Hepatic stellate cell (primary cell): Measurements from ENCODE around the gene CALCOCO2.
A peak's percentile ranks its signal among the peaks of the same experiment; 100 is the strongest.

Experiments used
- DNase-seq: peaks from one replicate; pipeline ENCODE4 v3.0.0; 2011; ENCODE audit warnings: low spot score

The CALCOCO2 gene

DNA sequence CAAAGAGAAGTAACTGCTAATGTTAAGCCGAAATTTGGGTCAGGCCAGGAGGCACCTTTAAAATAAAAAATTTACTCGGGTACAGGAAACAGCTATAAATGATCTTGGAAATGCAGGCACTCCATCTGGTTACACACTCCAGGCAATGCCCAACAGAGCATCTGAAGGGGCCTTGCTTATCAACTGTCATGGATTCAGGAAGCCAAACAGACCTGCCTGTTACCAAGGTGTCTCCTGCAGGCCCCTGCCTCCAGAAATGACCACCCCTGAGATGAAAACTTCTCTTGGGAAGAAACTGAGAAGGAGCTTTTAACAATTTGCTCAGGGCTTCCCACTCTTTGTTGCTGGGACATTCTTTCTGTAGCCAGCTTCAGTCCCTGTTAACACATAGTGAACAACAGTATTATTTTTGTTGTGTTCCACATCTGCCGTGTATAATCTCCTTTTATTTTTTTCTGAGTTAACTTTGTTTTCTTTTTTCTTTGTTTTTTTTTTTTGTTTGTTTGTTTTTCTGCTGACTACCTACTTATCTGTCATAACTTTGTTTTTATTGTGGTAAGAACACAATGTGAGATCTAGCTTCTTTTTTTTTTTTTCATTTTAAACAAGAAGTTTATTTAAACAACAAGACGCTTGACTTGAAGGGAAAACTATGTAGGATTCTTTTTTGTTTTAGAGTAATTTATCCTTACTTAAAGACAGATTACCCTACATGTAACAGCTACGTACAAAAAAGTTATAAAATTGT lies 43.0 kb downstream of the CALCOCO2 start:
- no peak for DNase-seq

DNA sequence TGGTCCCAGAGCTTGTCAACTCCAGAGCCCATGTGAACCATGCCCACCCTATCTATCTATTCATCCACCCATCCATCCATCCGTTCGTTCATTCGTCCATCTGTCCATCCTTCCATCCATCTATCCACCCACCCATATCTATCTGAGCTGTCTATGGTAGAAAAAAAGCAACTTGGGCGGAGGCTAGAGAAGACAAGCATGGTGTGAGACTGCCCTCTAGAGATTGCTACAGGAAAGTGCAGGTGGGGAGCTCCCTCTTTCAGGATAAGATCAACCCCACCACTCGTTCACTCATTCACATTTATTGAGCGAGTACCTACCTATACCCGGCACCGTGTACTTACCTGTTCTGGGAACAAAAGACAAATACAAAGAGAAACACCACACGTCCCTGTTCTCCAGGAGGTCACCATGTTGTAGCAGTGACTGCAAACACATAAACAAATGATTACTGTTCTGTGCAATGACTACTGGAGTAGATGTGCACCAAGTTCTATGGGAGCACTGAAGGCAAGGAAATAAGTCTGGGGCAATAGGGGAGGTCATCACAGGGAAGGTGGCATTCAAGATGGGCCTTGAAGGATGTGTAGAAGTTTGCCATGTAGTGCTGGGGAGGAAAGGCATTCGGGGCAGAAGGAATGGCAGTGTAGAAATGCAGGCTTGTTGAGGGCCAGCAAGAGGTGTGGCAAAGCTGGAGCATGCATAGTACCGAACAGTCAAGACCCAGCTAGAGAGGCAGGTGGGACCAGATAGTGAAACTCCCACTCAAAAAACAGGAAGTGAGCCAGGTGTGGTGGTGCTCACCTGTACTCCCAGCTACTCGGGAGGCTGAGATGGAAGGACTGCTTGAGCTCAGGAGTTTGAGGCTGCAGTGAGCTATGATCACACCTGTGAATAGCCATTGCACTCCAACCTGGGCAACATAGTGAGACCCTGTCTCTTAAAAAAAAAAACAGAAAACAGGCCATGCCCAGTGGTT lies 48.4 kb downstream of the CALCOCO2 start:
- DNase-seq = peak; percentile 80

DNA sequence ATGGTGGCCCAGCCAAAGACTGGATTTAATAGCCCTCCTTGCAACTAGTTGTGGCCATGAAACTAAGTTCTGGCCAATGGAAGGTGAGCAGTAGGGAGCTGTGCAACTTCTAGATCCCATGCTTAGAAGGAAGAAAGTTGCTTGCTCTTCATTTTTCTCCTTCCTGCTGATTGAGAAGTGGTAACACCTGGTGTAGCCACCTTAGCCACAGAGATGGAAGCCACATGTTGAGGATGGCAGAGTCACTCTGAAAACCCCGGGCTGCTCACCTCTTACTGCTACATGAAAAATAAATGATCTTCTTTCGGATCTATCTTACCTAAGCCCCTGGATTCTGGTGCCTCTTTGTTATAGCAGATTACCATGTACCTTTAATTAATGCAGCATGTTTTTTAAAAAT lies 51.4 kb downstream of the CALCOCO2 start:
- no peak for DNase-seq

DNA sequence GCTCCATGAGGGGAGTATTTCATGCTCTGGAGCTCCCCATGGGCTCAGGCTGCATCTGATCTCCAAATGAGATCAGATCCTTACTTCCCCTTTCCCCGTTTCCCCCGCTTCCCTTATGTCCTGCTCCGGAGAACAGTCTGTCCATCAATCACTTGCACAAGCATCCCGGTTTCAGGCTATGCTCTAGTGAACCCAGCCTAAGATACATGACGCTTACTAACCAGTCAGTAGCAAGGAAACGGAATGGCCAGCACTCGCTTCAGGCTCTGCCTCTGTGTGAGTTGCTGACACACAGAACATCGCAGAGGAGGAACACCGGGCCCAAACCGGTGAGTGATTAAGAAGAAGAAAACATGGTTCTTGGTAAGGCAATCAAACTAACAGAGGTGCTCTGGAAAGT lies 52.3 kb downstream of the CALCOCO2 start:
- no peak for DNase-seq

DNA sequence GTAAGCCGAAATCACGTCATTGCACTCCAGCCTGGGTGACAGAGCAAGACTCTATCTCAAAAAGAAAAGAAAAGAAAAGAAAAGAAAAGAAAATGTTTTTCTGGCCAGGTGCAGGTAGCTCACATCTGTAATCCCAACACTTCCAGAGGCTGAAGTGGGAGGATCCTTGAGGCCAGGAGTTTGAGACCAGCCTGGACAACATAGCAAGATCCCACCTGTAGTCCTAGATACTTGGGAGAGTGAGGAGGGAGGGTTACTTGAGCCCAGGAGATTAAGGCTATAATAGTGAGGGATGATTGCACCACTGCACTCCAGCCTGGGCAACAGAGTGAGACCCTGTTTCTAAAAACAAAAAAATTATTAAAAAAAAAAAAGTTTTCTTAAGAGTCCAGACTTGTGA lies 59.3 kb downstream of the CALCOCO2 start:
- DNase-seq = no peak

DNA sequence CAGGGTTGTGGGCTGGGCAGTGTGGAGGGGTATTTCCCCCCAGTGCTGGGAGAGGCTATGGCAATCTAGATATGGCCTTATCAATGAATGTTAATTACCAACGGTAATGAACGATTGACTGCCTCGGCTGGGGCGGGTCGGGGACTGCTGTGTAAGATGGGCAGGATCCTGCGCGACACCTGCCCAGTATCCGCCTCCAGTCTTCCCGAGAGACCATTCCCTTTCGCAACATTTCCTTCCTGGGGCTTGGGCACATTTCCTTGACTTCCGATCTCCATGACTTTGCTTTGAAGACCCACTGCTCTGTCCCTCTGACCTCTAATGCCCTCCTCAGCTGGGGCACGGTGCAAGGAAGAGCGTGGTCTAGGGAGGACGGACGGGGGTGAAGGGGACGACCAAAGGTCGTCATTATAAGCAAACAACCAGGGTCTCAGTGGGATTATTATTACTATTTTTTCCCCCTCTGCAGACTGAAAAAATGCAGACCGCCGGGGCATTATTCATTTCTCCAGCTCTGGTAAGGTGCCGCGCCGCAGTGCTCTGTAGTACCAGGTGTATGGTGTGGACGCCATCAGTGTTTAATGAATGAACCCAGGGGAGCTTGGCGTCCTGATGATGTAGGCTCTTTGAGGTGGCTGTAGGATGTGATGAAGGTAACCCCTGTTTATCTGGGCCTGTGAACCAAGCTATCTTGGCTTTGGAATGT lies 62.3 kb downstream of the CALCOCO2 start:
- DNase-seq = no peak

DNA sequence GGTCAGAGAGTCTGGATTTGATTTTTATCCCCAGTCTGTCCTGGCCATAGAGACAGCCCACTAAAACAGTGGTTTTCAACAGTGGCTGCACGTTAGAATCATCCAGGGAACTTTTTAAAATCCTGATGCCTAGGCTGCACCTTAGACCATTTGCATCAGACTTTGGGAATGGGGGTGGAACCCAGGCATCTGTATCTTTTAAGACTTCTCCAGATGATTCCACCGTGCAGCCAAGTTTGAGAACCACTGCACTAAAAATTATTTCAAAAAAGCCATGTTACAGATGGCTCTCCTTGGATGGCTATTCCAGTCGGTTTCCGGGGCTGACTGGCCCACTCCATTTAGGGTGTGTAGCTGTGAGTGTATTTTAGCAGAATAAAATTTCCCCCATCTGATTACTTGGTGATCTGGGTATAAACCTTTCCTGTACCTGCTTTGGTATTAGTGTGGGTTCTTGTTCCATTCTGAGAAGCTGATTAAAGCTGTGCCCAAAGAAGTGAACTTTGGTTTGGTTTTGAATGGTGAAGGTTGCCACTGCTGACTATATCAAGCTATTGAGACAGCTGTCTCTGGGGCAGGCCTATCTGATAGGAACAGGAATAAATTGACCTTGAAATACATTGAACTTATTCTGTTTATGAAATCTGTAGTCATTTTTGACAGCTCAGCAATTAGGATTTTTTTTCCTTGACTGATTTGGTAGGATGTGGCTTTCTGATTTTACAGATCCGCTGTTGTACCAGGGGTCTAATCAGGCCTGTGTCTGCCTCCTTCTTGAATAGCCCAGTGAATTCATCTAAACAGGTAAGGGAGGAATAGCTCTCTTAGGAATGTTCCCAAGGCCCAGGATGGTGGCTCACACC lies 63.0 kb downstream of the CALCOCO2 start:
- no peak for DNase-seq

DNA sequence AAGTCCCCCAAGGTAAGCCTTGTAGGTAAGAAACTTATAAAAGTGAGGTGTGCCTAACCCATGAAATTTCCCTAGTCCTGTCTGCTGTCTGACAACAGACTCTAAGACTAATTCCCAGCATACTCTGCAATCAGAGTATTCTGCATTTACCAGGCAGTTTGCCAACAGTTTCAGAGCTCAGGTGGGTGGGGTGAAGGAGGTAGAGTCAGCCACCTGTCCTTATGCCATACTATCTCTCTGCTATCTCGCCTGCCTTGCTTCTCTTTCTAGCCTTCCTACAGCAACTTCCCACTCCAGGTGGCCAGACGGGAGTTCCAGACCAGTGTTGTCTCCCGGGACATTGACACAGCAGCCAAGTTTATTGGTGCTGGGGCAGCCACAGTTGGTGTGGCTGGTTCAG lies 64.1 kb downstream of the CALCOCO2 start:
- DNase-seq = no peak

DNA sequence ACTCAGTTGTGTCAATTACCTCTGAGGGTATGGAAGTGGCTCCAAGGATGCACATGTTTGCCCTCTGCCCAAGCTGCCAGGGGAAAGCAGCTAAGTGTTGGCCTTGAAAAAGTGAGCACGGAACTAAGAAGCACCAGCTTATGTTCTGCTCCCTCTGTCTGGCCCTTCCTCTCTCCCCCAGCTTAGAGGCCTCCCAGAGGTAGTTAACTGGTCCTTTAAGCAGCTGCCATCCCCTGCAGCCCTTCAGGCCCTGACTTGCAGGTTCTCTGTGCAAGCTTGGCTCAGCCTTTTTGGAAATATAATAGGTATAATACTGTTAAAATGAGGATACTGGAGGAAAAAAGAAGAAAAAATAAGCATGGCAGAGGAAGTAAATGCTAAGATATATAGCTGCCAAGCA lies 70.4 kb downstream of the CALCOCO2 start:
- no peak for DNase-seq

DNA sequence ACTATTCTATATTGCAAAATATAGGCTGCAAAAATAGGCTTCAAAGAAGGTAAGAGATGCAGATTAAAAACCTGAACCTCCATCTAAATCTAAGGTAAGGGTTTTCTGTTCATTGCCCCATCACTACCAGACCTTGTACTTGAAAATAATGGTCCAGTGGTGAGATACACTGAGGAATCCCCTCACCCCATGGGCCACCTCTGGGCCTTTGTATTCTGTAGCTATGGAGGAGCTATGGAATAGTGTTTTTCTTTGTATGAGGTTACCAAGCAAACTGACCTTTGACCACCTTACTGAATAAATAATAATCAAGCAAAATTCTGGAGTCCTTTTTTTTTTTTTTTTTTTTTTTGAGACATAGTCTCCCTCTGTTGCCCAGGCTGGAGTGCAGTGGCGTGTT lies 72.6 kb downstream of the CALCOCO2 start:
- DNase-seq = no peak

DNA sequence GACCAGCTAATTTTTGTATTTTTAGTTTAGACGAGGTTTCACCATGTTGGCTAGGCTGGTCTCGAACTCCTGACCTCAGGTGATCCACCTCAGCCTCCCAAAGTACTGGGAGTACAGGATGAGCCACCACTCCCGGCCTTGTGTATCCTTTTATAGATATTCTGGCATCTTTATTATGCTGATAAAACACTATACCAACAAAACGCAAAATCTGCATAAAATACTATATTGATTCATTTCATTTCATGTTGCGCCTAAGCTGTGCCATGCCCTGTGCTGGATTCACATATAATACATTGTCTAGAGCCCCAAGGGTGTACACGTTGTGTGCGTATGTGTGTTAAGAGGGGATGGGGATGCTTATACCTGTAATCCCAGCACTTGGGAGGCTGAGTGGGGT lies 73.6 kb downstream of the CALCOCO2 start:
- no peak for DNase-seq

DNA sequence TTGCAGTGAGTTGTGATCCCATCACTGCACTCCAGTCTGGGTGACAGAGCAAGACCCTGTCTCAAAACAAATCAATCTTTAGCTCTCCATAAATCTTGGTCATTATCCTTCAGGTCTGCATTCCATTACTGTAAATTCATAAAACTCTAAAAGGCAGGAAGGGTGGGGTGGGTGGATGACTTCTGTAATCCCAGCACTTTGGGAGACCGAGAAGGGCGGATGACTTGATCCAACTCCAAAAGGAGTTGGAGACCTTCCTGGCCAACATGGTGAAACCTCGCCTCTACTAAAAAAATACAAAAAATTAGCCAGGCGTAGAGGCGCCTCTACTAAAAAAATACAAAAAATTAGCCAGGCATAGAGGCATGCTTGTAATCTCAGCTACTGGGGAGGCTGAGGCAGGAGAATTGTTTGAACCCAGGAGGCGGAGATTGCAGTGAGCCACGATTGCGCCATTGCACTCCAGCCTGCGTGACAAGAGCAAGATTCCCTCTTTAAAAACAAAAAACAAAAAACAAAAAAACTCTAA lies 75.2 kb downstream of the CALCOCO2 start:
- DNase-seq = no peak

DNA sequence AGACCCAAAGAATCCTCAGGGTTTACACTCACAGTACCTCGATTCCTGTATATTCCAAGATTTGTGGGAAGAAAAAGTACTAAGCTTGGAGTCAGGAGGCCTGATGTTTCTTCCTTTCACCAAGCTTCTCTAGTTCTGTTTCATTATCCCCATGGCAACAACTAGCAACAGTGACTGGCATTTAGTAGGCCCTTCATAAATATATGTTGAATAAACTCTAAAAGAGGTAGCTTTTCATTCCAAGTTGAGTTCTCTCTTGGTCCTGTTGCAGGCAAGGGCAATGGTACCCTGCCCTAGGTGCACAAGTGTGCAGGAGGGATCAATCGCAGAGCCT lies 76.8 kb downstream of the CALCOCO2 start:
- peak; percentile 63 for DNase-seq

DNA sequence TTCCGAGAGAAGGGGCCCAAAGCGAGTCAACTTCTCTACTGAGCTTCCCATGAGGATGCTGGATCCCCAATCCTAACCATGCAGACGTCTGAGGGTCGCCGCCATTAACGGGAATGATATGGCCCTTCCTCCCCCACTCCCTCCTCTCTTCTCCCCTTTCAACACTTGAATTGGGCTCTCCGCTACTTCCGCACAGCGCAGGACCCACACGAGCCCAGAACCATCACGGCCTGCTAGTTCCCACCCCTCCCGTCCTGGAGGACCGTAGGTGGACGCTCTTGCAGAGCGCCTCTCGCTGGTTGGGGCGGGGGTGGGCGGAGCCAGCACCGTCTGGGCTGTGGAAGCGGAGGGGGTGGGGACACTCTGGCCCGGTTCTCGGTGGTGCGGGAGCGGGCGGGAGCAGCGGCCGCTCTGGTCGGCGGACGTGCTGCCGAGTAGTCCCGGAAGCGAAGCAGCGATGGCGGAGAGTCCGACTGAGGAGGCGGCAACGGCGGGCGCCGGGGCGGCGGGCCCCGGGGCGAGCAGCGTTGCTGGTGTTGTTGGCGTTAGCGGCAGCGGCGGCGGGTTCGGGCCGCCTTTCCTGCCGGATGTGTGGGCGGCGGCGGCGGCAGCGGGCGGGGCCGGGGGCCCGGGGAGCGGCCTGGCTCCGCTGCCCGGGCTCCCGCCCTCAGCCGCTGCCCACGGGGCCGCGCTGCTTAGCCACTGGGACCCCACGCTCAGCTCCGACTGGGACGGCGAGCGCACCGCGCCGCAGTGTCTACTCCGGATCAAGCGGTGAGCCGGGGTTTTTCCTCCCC lies 77.4 kb downstream of the CALCOCO2 start, which contains the start of gene UBE2Z:
TSS of gene UBE2Z (plus strand) at position 361 of the 797 bp plus-strand sequence. CDS start at position 458, 97 bp downstream.
- DNase-seq = peak; percentile 97

DNA sequence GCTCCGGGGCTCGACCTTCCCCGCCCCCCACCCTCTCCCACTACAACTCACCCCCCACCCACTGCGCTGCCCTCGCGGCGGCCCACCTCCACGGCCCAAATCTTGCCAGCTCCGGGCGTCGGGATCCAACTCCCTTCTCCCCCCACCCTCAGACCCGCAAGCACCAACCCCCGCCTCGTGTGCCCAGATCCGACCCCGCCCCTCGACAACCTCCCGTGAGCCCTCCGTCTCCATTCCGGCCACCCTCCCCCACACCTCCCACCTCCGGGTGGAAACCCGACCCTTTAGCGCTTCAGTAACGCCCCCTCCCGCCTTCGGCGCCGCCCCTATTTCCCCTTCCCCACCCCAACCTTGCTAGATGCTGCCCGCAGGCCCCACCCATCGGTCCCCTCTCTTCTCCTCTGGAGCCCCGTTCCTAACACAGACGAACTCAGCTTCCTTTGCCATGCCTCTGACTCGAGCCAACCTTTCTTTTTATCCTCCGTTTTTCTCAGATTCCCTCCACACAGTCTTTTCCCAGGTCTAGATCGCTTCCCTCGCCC lies 78.1 kb downstream of the CALCOCO2 start:
- peak; percentile 75 for DNase-seq

DNA sequence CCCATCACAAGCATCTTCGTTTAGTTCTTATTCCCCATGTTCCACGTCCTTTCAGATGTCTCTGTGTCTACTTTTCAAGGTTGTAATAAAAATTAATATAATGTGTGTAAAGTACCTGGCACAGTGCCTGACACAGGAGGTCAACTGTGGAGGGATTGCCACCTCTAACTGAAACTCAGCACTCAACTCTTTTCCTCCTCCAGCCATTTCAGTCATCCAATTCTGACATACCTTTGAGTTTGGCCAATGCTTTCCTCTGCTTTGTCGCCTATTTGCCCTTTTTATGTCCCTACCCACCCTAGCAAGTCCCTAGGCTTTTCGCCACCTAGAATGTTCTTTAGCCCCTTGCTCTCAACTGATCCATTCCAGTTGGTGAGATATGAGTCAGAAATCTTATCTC lies 78.9 kb downstream of the CALCOCO2 start:
- DNase-seq = no peak

DNA sequence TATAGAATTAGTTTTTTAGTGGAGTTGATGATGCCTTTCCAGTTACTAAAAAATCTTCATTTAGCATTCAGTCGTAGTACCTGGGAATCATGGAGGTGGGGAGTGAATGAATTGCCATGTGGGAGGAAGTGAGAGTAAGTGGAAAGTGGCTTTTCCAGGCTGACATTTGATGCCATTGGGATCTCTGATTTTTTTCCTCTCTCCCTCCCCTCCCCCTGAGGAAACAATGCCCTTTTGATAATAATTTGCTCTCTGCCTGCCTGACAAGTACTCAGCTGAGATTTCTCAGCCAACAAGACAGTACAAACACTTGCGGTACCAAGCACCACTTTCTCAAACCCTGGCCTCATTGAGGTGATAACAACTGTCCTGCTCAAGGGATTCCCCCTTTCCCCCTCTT lies 79.5 kb downstream of the CALCOCO2 start:
- DNase-seq = no peak

DNA sequence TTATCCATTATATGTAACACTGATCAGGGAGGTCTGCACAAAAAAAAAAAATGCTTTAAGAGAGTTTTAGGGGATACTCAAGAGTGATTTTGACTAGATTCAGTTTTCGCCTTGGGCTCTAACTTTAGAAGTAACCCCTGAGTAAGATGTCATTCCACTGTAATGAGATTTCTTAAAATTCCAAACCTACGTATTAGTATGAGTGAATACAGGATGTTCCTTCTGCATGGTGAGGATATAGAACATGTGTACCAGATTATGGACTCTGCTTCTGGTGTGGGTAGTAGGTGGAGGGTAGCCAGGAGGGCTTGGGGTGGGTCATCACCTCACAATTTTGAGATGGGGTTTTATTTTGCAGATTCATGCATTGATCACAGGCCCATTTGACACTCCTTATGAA lies 81.6 kb downstream of the CALCOCO2 start:
- DNase-seq = no peak
